HG03460 (cell line): Measurements from ENCODE around the gene COL7A1.

Source experiments
- ATAC-seq: cut with Tn5 transposase; IDR thresholded peaks from one replicate; pipeline ENCODE4 v1.9.1; 2021; ENCODE audit not compliant: unreplicated experiment

The COL7A1 gene

GRCh38 chr3:48619541-48620524 lies 24.7 kb upstream of the COL7A1 start:
- no peak for ATAC-seq

- ATAC-seq: no peak
These were observed 22.4 kb upstream of the COL7A1 start for GRCh38 chr3:48617559-48617958.

- ATAC-seq: no peak
These were observed 18.9 kb upstream of the COL7A1 start for GRCh38 chr3:48614044-48614443.

GRCh38 chr3:48612309-48612708 lies 17.2 kb upstream of the COL7A1 start:
- ATAC-seq: no peak

- peak; percentile 92 for ATAC-seq
These were observed 14.2 kb upstream of the COL7A1 start, which contains the start of gene UQCRC1 for GRCh38 chr3:48609088-48610005. UQCRC1 (minus strand) TSS chr3:48609646; CDS start chr3:48609620, 26 bp downstream.

GRCh38 chr3:48607519-48607918 lies 12.4 kb upstream of the COL7A1 start:
- ATAC-seq: no peak

- no peak for ATAC-seq
These were observed 6.5 kb upstream of the COL7A1 start for GRCh38 chr3:48601622-48601994.

- ATAC-seq: no peak
These were observed 5.8 kb upstream of the COL7A1 start for GRCh38 chr3:48600711-48601621.

- no peak for ATAC-seq
These were observed 4.6 kb upstream of the COL7A1 start for GRCh38 chr3:48599509-48600285.

- no peak for ATAC-seq
These were observed 4.0 kb upstream of the COL7A1 start for GRCh38 chr3:48599077-48599501.

- no peak for ATAC-seq
These were observed 3.4 kb upstream of the COL7A1 start for GRCh38 chr3:48598323-48599076.

- ATAC-seq: no peak
These were observed 2.3 kb upstream of the COL7A1 start for GRCh38 chr3:48597408-48597800.

GRCh38 chr3:48596676-48597407 lies 1.7 kb upstream of the COL7A1 start:
- no peak for ATAC-seq

GRCh38 chr3:48596157-48596556 lies 1.0 kb upstream of the COL7A1 start:
- no peak for ATAC-seq

GRCh38 chr3:48595526-48596121 lies 495 bp upstream of the COL7A1 start:
- no peak for ATAC-seq

GRCh38 chr3:48594417-48595049 lies 596 bp downstream of the COL7A1 start:
- ATAC-seq: no peak

- no peak for ATAC-seq
These were observed 1.8 kb downstream of the COL7A1 start for GRCh38 chr3:48593337-48593736.
